Gastroesophageal sphincter (tissue), 3 donors: ENCODE measurements around the gene TRIM37.

Source experiments
- CTCF ChIP-seq, 4 experiments: fragments of 200-600 bp in 2 of 4; fragments of 450-650 bp in 2 of 4; sonication (generic) in 1 of 4; IDR thresholded peaks; one replicate each; pipeline ENCODE4 v1.5.1; 2017 to 2019; ENCODE audit warnings: antibody characterized with exemption in 4 of 4, mild to moderate bottlenecking in 2 of 4, moderate library complexity in 2 of 4
- POLR2AphosphoS5 ChIP-seq: sonication (generic); formaldehyde crosslinking; IDR thresholded peaks from one replicate; pipeline ENCODE4 v1.6.1; 2017; ENCODE audit warnings: antibody characterized with exemption

DNA sequence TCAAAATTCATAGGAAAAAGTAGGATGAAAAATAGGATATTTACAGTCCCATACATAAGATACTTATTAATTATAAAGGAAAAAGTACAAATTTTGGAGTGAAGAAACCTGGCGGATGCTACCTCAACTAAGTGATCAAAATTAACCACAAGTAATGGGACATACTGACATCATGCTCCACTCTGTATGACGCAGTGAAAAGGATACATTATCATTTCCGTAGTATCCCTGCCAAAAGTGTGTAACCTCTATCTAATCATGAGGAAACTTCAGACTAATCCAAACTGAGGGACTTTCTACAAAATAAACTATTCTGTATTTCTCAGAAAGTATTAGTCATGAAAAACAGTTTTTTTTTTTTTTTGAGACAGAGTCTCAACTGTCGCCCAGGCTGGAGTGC is 60.5 kb downstream of the TRIM37 start:
- no peak for TF ChIP-seq CTCF (IDR thresholded peaks at IDR 0.05)
- TF ChIP-seq POLR2AphosphoS5, result no peak
